Activated T-cell treated with anti-CD3 and anti-CD28 coated beads, Interleukin-2, amount 50 U/mL, for 72 hours (primary cell): ENCODE measurements around the gene CDK18. TPM values are rescaled to one million over a fixed set of nuclear protein-coding genes. Genes with fewer than 3 reads are reported as not detected.
A peak's percentile ranks its signal among the peaks of the same experiment; 100 is the strongest.

ENCODE experiments used
- ATAC-seq, 2 donors: fragments of 150-1000 bp; cut with Tn5 transposase; replicated peaks in 1 of 2; 2 replicates each; pipeline ENCODE4 v1.10.0; 2021; ENCODE audit warnings: moderate library complexity in 2 of 2, mild to moderate bottlenecking in 1 of 2
- DNase-seq, 2 donors: peaks; one replicate each; pipeline ENCODE4 v3.0.0; 2021 to 2022; ENCODE audit warnings: mixed read lengths in 1 of 2
- H3K27ac Mint-ChIP-seq: one replicate; pipeline ENCODE4 v1.8.0; 2022; ENCODE audit warnings: mild to moderate bottlenecking, moderate library complexity, mixed read lengths
- H3K27me3 Mint-ChIP-seq: one replicate; pipeline ENCODE4 v1.8.0; 2022; ENCODE audit warnings: low read depth, mixed read lengths
- H3K36me3 Mint-ChIP-seq, 2 donors: one replicate each; pipeline ENCODE4 v1.8.0; 2022; ENCODE audit warnings: mixed read lengths in 2 of 2, mild to moderate bottlenecking in 1 of 2; ENCODE audit not compliant: insufficient read depth in 2 of 2
- H3K4me1 Mint-ChIP-seq: one replicate; pipeline ENCODE4 v1.8.0; 2022; ENCODE audit warnings: low read depth, mixed read lengths
- H3K4me3 Mint-ChIP-seq, 2 donors: one replicate each; pipeline ENCODE4 v1.8.0; 2022; ENCODE audit warnings: mild to moderate bottlenecking in 2 of 2, mixed read lengths in 2 of 2, moderate library complexity in 2 of 2
- H3K9me3 Mint-ChIP-seq, 2 donors: one replicate each; pipeline ENCODE4 v1.8.0; 2022; ENCODE audit warnings: mixed read lengths in 2 of 2
- total RNA-seq, 2 donors: library from RNA; stranded (reverse); gene quantifications; one replicate each; pipeline ENCODE4 v1.2.3, GENCODE V29; 2022

The CDK18 gene
- total RNA-seq, 2 donors from 2014 or later, result 2.3 to 3.3 TPM

- no peaks in the 10 kb centered on the region for H3K9me3 Mint-ChIP-seq
- ATAC-seq, result peak in 1 of 2 donors; percentile 37
These were observed 66.5 kb downstream of the CDK18 start for GRCh38 chr1:205570796-205571537.

GRCh38 chr1:205571747-205572146 lies 67.3 kb downstream of the CDK18 start:
- DNase-seq (no peak), ATAC-seq (no peak)
- no peaks in the 10 kb centered on the region for H3K36me3 Mint-ChIP-seq
- H3K9me3 Mint-ChIP-seq, result no peaks in the 10 kb centered on the region
- no peak overlapping the region for H3K4me3 Mint-ChIP-seq
- H3K27me3 Mint-ChIP-seq, result peaks cover 33% of the 10 kb centered on the region
- no peak overlapping the region for H3K27ac Mint-ChIP-seq
- no peaks in the 10 kb centered on the region for H3K4me1 Mint-ChIP-seq

More at GRCh38 chr1:205570796-205571537, 66.5 kb downstream of the CDK18 start:
- no peaks in the 10 kb centered on the region for H3K4me1 Mint-ChIP-seq
- H3K36me3 Mint-ChIP-seq, result no peaks in the 10 kb centered on the region
- H3K4me3 Mint-ChIP-seq, result no peak overlapping the region
- H3K27me3 Mint-ChIP-seq, result peaks cover 33% of the 10 kb centered on the region
- no peak for DNase-seq
- no peak overlapping the region for H3K27ac Mint-ChIP-seq

GRCh38 chr1:205572421-205572820 lies 68.0 kb downstream of the CDK18 start:
- Mint-ChIP-seq H3K27ac (no peak overlapping the region), H3K27me3 (peaks cover 30% of the 10 kb centered on the region), H3K9me3 (no peaks in the 10 kb centered on the region), H3K4me1 (no peaks in the 10 kb centered on the region), H3K36me3 (no peaks in the 10 kb centered on the region), H3K4me3 (no peak overlapping the region)
- ATAC-seq (no peak), DNase-seq (no peak)

GRCh38 chr1:205575294-205575885 lies 70.9 kb downstream of the CDK18 start:
- Mint-ChIP-seq H3K36me3 (no peaks in the 10 kb centered on the region), H3K27me3 (peaks cover 12% of the 10 kb centered on the region), H3K4me3 (no peak overlapping the region), H3K27ac (no peak overlapping the region), H3K9me3 (no peaks in the 10 kb centered on the region), H3K4me1 (no peaks in the 10 kb centered on the region)
- ATAC-seq, result no peak
- no peak for DNase-seq

- H3K9me3 Mint-ChIP-seq, result no peaks in the 10 kb centered on the region
- DNase-seq (no peak), ATAC-seq (no peak)
- no peak overlapping the region for H3K27ac Mint-ChIP-seq
- no peaks in the 10 kb centered on the region for H3K4me1 Mint-ChIP-seq
- no peak overlapping the region for H3K4me3 Mint-ChIP-seq
- H3K36me3 Mint-ChIP-seq, result no peaks in the 10 kb centered on the region
- peaks cover 9% of the 10 kb centered on the region for H3K27me3 Mint-ChIP-seq
These were observed 71.5 kb downstream of the CDK18 start for GRCh38 chr1:205576011-205576410.

GRCh38 chr1:205576805-205577761 lies 72.6 kb downstream of the CDK18 start:
- DNase-seq, result no peak
- Mint-ChIP-seq H3K4me3 (no peak overlapping the region), H3K27ac (no peak overlapping the region), H3K36me3 (no peaks in the 10 kb centered on the region), H3K9me3 (no peaks in the 10 kb centered on the region), H3K4me1 (no peaks in the 10 kb centered on the region), H3K27me3 (peaks cover 9% of the 10 kb centered on the region)
- no peak for ATAC-seq

GRCh38 chr1:205577874-205578658 lies 73.6 kb downstream of the CDK18 start:
- ATAC-seq (no peak), DNase-seq (no peak)
- Mint-ChIP-seq H3K9me3 (no peaks in the 10 kb centered on the region), H3K4me3 (no peak overlapping the region), H3K27ac (no peak overlapping the region), H3K27me3 (peaks cover 9% of the 10 kb centered on the region), H3K4me1 (peaks cover 9% of the 10 kb centered on the region), H3K36me3 (no peaks in the 10 kb centered on the region)

- no peak for ATAC-seq
- peaks cover 9% of the 10 kb centered on the region for H3K27me3 Mint-ChIP-seq
- H3K36me3 Mint-ChIP-seq, result no peaks in the 10 kb centered on the region
- peaks cover 16% of the 10 kb centered on the region for H3K4me1 Mint-ChIP-seq
- no peak overlapping the region for H3K27ac Mint-ChIP-seq
- no peaks in the 10 kb centered on the region for H3K9me3 Mint-ChIP-seq
- H3K4me3 Mint-ChIP-seq, result no peak overlapping the region
- DNase-seq, result no peak
These were observed 74.5 kb downstream of the CDK18 start for GRCh38 chr1:205578780-205579571.

- H3K27me3 Mint-ChIP-seq, result peaks cover 9% of the 10 kb centered on the region
- no peaks in the 10 kb centered on the region for H3K36me3 Mint-ChIP-seq
- no peak overlapping the region for H3K4me3 Mint-ChIP-seq
- H3K4me1 Mint-ChIP-seq, result peaks cover 16% of the 10 kb centered on the region
- H3K9me3 Mint-ChIP-seq, result no peaks in the 10 kb centered on the region
- no peak for ATAC-seq
- H3K27ac Mint-ChIP-seq, result no peak overlapping the region
- DNase-seq, result no peak
These were observed 75.2 kb downstream of the CDK18 start for GRCh38 chr1:205579711-205580110.

GRCh38 chr1:205580140-205580922 lies 75.9 kb downstream of the CDK18 start:
- DNase-seq, result no peak
- Mint-ChIP-seq H3K9me3 (no peaks in the 10 kb centered on the region), H3K27ac (no peak overlapping the region)

GRCh38 chr1:205580923-205581180 lies 76.4 kb downstream of the CDK18 start:
- DNase-seq (no peak), ATAC-seq (no peak)
- Mint-ChIP-seq H3K27ac (no peak overlapping the region), H3K36me3 (no peaks in the 10 kb centered on the region), H3K4me3 (no peak overlapping the region), H3K27me3 (peaks cover 9% of the 10 kb centered on the region), H3K4me1 (peaks cover 16% of the 10 kb centered on the region), H3K9me3 (no peaks in the 10 kb centered on the region)

More at GRCh38 chr1:205580140-205580922, 75.9 kb downstream of the CDK18 start:
- ATAC-seq, result no peak
- Mint-ChIP-seq H3K27me3 (peaks cover 9% of the 10 kb centered on the region), H3K4me1 (peaks cover 16% of the 10 kb centered on the region), H3K4me3 (no peak overlapping the region), H3K36me3 (no peaks in the 10 kb centered on the region)
